GM21619 (cell line): ENCODE results near the gene CLEC16A.

Source experiments
- ATAC-seq: cut with Tn5 transposase; IDR thresholded peaks from one replicate; pipeline ENCODE4 v1.9.1; 2021; ENCODE audit not compliant: unreplicated experiment

CLEC16A gene

GRCh38 chr16:11183035-11183812, 238.9 kb downstream of the CLEC16A start:
- peak; percentile 48 for ATAC-seq

GRCh38 chr16:11183951-11184350, 239.6 kb downstream of the CLEC16A start:
- no peak for ATAC-seq

- ATAC-seq, result no peak
Measured at GRCh38 chr16:11187522-11188023, 243.2 kb downstream of the CLEC16A start.

- ATAC-seq, result no peak
Measured at GRCh38 chr16:11188801-11189740, 244.7 kb downstream of the CLEC16A start.

GRCh38 chr16:11190588-11191560, 246.5 kb downstream of the CLEC16A start:
- ATAC-seq, result no peak

- ATAC-seq, result no peak
Measured at GRCh38 chr16:11191665-11192064, 247.3 kb downstream of the CLEC16A start.

GRCh38 chr16:11193494-11193893, 249.1 kb downstream of the CLEC16A start:
- ATAC-seq, result no peak

- ATAC-seq, result no peak
Measured at GRCh38 chr16:11194913-11195312, 250.5 kb downstream of the CLEC16A start.

- ATAC-seq, result no peak
Measured at GRCh38 chr16:11196286-11196828, 252.0 kb downstream of the CLEC16A start.

- no peak for ATAC-seq
Measured at GRCh38 chr16:11198375-11198774, 254.0 kb downstream of the CLEC16A start.

- ATAC-seq, result no peak
Measured at GRCh38 chr16:11198828-11199227, 254.5 kb downstream of the CLEC16A start.

GRCh38 chr16:11200592-11200991, 256.2 kb downstream of the CLEC16A start:
- no peak for ATAC-seq

- no peak for ATAC-seq
Measured at GRCh38 chr16:11201498-11202259, 257.3 kb downstream of the CLEC16A start.

GRCh38 chr16:11202260-11203091, 258.1 kb downstream of the CLEC16A start:
- peak; percentile 35 for ATAC-seq

- ATAC-seq, result no peak
Measured at GRCh38 chr16:11203111-11203623, 258.8 kb downstream of the CLEC16A start.

- no peak for ATAC-seq
Measured at GRCh38 chr16:11204513-11205047, 260.2 kb downstream of the CLEC16A start.

GRCh38 chr16:11205065-11205699, 260.8 kb downstream of the CLEC16A start:
- ATAC-seq, result no peak
